ENCODE data around the gene CACNA1S. TPM values are rescaled to one million over a fixed set of nuclear protein-coding genes. Genes with fewer than 3 reads are reported as not detected.

Gene CACNA1S
- total and polyA plus RNA-seq, 2 of the 8 experiments (the other 6 are each of a cell fraction or from before 2014, with no cell fraction given), result 0.06 TPM; not detected in 1

- Histone ChIP-seq H3K56ac (replicated peaks; ENCODE audit: insufficient read length, low read depth, low read length) (no peak overlapping the region), H3K23me2 (ENCODE audit: low read depth, low read length) (no peaks in the 10 kb centered on the region), H4K91ac (replicated peaks; ENCODE audit: insufficient read length, low read length) (no peak overlapping the region), H3K79me2 (ENCODE audit: control insufficient read depth in 1 of 2, insufficient read depth in 2 of 2, low read length in 2 of 2) (no peaks in the 10 kb centered on the region), H2BK20ac (ENCODE audit: low read length) (no peak overlapping the region), H3K4me1 (replicated peaks in 1 of 4; ENCODE audit: control insufficient read depth in 3 of 4, insufficient read depth in 4 of 4, low read length in 3 of 4) (no peaks in the 10 kb centered on the region), H3K36me3 (ENCODE audit: control insufficient read depth in 2 of 4, insufficient read depth in 4 of 4, low read length in 3 of 4) (peaks cover 19 to 75% (median 39%) of the 10 kb centered on the region in 4 experiments), H2BK12ac (ENCODE audit: low read depth, low read length) (no peak overlapping the region), H3K23ac (ENCODE audit: insufficient read length) (no peak overlapping the region), H3K4me2 (ENCODE audit: insufficient read depth in 1 of 2, low read depth in 2 of 2, low read length in 2 of 2) (no peak overlapping the region), H4K8ac (ENCODE audit: extremely low read depth, insufficient read depth, low read length) (no peak overlapping the region), H3K4ac (replicated peaks; ENCODE audit: insufficient read length, low read depth, low read length) (no peak overlapping the region), H2AFZ (ENCODE audit: low read length) (no peak overlapping the region), H2AK5ac (ENCODE audit: low read depth, low read length) (no peak overlapping the region), H3K9me3 (ENCODE audit: insufficient read depth in 2 of 2, low read depth in 1 of 2, low read length in 1 of 2) (no peaks in the 10 kb centered on the region), H3K14ac (ENCODE audit: insufficient read length) (no peak overlapping the region), H3K9ac (replicated peaks in 1 of 4; ENCODE audit: extremely low read depth in 1 of 4, low read depth in 3 of 4, low read length in 3 of 4) (no peak overlapping the region), H3K79me1 (ENCODE audit: low read depth, low read length) (no peaks in the 10 kb centered on the region; the same call in 1 of the 2 replicates), H3K27me3 (replicated peaks in 1 of 4; ENCODE audit: control insufficient read depth in 3 of 4, extremely low read depth in 1 of 4, insufficient read depth in 3 of 4, low read length in 3 of 4) (no peaks in the 10 kb centered on the region), H3K4me3 (ENCODE audit: extremely low read depth in 1 of 4, insufficient read depth in 2 of 4, low read depth in 3 of 4, low read length in 4 of 4) (no peak overlapping the region), H2BK120ac (replicated peaks; ENCODE audit: low read depth, low read length) (no peak overlapping the region), H2BK15ac (ENCODE audit: low read length) (no peak overlapping the region), H3K27ac (ENCODE audit: low read depth, low read length) (no peak overlapping the region), H2BK5ac (ENCODE audit: low read depth, low read length) (no peak overlapping the region), H4K5ac (ENCODE audit: insufficient read length, low read depth, low read length) (no peak overlapping the region), H4K20me1 (replicated peaks in 1 of 2; ENCODE audit: control insufficient read depth in 1 of 2, insufficient read depth in 2 of 2, low read length in 2 of 2) (peaks cover 3 to 14% of the 10 kb centered on the region in 2 experiments), H3K18ac (ENCODE audit: extremely low read depth, low read length) (no peak overlapping the region)
- no peak for FAIRE-seq
- CTCF ChIA-PET (ENCODE audit: partially characterized antibody), result interaction anchor here (0.9 to 5.8 kb wide), 10 partner anchors 11 to 85 kb away, joined by 3 to 32 read pairs (median 4); partner anchors contain the start of gene IGFN1
- DNase-seq (ENCODE audit: low read depth in 1 of 2, low spot score in 2 of 2), result no peak
- POLR2A ChIA-PET (ENCODE audit: partially characterized antibody), result interaction anchor here (1.0 to 3.7 kb wide), 5 partner anchors 8 to 25 kb away, joined by 3 to 28 read pairs (median 3); partner anchors contain the start of gene TMEM9
- 88% methylated on average over 6 of the region's 6 CpGs; no CpG with 5 or more reads in 1 of the 2 experiments for WGBS, 2 experiments (ENCODE audit: extremely low coverage in 1 of 2, insufficient coverage in 1 of 2, insufficient read length in 1 of 2, insufficient replicate concordance in 2 of 2, low coverage in 1 of 2, low lambda C conversion rate in 2 of 2, missing lambda C conversion rate in 1 of 2)
These were observed 25.5 kb upstream of the CACNA1S start for GRCh38 chr1:201137579-201138310.

Data from H1 (cell line).